Uterus (tissue), 2 donors: ENCODE results near the gene TNRC6A.

Experiments
- POLR2A ChIP-seq, 2 donors: fragments of 450-650 bp; IDR thresholded peaks; one replicate each; pipeline ENCODE4 v1.6.1; 2016; ENCODE audit warnings: antibody characterized with exemption in 2 of 2, mild to moderate bottlenecking in 1 of 2, moderate library complexity in 1 of 2
- TF ChIP-seq, protein P1 (sequence below), 4 experiments: fragments of 200-600 bp in 2 of 4; fragments of 450-650 bp in 2 of 4; sonication (generic) in 2 of 4; IDR thresholded peaks; one replicate each; pipeline ENCODE4 v1.5.1; 2016 to 2019; ENCODE audit warnings: antibody characterized with exemption in 4 of 4, mild to moderate bottlenecking in 2 of 4, moderate library complexity in 1 of 4

- TF ChIP-seq, protein P1, sequence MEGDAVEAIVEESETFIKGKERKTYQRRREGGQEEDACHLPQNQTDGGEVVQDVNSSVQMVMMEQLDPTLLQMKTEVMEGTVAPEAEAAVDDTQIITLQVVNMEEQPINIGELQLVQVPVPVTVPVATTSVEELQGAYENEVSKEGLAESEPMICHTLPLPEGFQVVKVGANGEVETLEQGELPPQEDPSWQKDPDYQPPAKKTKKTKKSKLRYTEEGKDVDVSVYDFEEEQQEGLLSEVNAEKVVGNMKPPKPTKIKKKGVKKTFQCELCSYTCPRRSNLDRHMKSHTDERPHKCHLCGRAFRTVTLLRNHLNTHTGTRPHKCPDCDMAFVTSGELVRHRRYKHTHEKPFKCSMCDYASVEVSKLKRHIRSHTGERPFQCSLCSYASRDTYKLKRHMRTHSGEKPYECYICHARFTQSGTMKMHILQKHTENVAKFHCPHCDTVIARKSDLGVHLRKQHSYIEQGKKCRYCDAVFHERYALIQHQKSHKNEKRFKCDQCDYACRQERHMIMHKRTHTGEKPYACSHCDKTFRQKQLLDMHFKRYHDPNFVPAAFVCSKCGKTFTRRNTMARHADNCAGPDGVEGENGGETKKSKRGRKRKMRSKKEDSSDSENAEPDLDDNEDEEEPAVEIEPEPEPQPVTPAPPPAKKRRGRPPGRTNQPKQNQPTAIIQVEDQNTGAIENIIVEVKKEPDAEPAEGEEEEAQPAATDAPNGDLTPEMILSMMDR (IDR thresholded peaks at IDR 0.05) = no peak
- no peak for TF ChIP-seq POLR2A (IDR thresholded peaks at IDR 0.05)
Observed at GRCh38 chr16:24801761-24802302, 72.4 kb downstream of the TNRC6A start.
